GM12874 (cell line): ENCODE results near the gene CYP39A1.

ENCODE experiments used
- TF ChIP-seq, protein P1 (sequence below): IDR thresholded peaks from 2 replicates; pipeline ENCODE4 v1.5.1; 2011; ENCODE audit warnings: low read depth, mild to moderate bottlenecking, control low read depth, low read length, moderate library complexity; ENCODE audit not compliant: insufficient read depth

The CYP39A1 gene

DNA sequence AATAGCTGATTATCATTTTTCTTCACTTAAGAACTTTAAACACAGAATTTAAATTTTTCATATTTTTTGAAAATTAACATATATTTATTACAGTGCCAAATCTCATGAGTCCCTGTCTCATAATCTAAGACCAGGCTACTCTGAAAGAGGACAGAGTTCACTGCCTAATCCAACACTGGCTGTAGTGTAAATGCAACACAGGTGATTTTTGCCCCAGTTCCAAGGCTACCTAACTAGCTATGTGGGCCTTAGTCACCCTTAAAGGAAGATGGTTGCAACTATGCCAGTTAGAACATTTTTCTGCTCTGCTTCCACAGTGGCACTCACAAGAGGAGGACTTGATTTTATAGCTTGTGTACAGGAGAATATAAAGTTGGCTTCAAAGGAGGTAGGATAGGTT, 5.0 kb upstream of the CYP39A1 start:
- TF ChIP-seq, protein P1, sequence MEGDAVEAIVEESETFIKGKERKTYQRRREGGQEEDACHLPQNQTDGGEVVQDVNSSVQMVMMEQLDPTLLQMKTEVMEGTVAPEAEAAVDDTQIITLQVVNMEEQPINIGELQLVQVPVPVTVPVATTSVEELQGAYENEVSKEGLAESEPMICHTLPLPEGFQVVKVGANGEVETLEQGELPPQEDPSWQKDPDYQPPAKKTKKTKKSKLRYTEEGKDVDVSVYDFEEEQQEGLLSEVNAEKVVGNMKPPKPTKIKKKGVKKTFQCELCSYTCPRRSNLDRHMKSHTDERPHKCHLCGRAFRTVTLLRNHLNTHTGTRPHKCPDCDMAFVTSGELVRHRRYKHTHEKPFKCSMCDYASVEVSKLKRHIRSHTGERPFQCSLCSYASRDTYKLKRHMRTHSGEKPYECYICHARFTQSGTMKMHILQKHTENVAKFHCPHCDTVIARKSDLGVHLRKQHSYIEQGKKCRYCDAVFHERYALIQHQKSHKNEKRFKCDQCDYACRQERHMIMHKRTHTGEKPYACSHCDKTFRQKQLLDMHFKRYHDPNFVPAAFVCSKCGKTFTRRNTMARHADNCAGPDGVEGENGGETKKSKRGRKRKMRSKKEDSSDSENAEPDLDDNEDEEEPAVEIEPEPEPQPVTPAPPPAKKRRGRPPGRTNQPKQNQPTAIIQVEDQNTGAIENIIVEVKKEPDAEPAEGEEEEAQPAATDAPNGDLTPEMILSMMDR = no peak

DNA sequence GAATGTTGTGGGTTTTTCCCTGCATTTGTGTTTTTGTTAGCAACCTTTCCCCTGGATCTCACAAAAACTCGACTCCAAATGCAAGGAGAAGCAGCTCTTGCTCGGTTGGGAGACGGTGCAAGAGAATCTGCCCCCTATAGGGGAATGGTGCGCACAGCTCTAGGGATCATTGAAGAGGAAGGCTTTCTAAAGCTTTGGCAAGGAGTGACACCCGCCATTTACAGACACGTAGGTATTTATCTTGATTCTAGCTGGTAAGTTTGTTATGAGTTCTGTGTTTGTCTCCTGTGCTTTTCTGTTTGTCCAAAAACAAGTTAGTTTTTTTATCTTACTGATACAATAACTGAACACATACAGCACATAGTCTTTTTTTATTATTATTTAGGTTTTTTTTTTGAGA, 3.2 kb upstream of the CYP39A1 start:
- TF ChIP-seq, protein P1 = 0 out of 2 replicates have a peak, but pooled peaks have one; percentile 4

DNA sequence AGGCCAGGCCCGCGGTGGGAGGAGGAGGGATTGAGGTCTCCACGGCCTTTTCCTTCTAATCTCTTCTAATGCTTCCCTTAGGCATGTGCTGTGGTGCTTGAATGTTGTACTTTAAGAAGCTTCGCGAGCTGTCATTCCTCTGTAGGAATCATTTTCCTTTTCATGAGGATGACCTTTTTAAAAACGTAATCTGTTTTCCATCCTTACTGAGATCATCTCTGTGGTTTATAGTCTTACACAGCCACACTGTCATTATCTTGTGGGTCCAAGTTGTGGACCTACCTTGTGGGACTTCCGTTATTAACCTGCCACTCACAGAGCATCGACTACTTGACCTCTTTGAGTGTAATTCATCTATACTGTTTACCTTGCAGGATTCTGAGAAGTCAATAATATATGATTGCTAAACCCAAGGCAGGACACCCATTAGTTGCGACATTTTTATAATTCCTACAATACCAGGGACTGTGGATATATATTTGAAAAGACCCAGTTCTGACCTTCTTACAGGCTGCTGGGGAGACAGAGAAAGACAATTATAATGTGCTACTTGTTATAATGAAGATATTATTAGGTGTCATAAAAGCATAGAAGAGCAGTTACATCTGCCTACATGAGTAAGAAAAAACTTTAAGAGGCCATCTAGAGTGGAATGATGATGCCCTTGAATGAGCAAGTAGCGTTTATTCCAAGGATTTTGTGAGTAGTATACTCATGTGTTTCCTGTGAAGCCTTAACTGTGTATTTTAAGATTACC, 999 bp upstream of the CYP39A1 start:
- TF ChIP-seq, protein P1 = no peak

DNA sequence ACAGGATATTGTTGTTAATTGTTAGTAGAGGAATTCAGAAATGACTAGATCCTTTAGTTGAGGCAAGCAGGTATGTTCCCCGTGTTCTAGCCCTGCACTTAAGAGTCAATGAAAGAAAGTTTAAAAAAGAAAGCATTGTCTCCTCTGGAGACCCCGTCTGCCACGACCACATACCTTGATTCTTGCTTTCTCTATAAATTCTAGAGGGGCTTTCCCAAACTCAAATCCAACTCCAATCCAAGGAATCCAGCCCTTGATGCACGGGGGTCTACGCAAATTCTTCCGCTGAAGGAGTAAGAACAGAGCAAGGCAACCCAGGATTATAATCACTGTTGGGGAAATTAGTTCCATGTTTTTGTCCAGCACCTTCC, 401 bp downstream of the CYP39A1 start:
- TF ChIP-seq, protein P1 = no peak

DNA sequence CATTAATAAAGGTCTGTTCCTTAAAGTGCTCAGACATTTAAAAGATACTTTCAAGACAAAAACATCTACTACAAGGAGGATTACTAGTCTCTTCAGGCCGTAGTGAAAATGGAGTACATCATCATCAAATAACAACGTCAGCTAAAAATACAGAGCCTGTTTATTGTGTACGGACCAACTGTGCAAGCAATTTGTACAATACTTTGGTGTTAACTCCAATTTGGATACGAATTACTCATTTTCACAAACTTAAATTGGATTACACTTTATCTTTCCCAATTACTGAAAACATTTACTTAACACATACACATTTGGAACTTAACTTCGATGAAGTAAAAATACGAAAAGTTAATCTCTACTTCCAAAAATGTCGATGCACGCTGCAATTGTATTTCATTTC, 802 bp downstream of the CYP39A1 start:
- TF ChIP-seq, protein P1 = no peak

DNA sequence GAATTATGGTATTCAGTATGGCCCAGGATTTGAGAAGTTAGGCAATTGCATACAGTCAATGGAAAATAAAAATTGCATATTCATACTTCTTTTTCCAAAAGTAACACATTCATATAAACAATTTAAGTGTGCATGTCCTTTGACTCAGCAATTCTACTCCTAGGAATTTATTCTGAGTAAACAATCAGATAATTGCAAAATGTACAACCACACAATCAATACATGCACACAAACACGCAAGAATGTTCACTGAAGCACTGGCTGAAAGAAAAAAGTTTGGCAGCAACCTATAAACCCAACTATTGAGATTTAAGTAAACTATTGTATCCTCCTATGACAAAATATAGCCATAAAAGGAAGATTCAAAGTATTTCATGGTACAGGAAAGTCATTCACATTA, 1.6 kb downstream of the CYP39A1 start:
- TF ChIP-seq, protein P1 = no peak

DNA sequence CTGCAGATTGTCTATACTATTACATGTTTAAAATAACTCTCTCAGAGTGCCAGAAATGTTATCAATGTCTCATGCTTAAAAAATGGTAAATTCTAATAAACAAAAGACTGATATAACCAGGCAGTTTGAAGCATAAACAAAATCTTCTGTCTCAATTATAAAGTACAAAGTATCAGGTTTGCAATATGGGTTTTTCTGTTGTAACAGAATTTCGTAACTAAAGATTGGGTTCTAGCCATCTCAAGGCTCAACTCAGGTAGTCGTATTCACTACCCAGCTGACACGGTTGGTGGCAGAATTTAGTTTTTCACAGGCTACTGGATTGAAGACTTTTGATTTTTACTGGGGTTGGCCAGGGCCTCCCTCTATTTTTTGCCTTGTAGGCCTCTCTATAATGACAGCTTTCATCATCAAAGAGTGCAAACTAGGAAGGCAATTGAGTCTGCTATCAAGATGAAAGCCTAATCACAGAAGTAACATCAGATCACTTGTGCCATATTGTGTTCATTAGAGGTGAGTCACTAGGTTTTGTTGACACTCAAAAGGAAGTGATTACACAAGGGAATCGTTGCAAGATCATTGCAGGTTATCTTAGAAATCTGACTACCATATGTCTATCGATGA, 3.6 kb downstream of the CYP39A1 start:
- TF ChIP-seq, protein P1 = no peak
